OCI-LY1 (cell line): ENCODE results near the gene NRP1.

Source experiments
- CTCF ChIP-seq: fragments of 200-600 bp; sonication (generic), shearing (Covaris generic); IDR thresholded peaks from 2 replicates; pipeline ENCODE4 v1.5.1; 2017; ENCODE audit warnings: mild to moderate bottlenecking, antibody characterized with exemption, low read length, moderate library complexity, mixed read lengths
- EZH2 ChIP-seq: fragments of 200-600 bp; sonication (generic), shearing (Covaris generic); IDR thresholded peaks from 2 replicates; pipeline ENCODE4 v1.8.0; 2017; ENCODE audit warnings: borderline replicate concordance, mixed run types, mild to moderate bottlenecking, antibody characterized with exemption, low read length, moderate library complexity, mixed read lengths

- TF ChIP-seq CTCF (no peak), EZH2 (no peak)
Observed at GRCh38 chr10:33233635-33234034, 100.8 kb downstream of the NRP1 start.
